Testis (tissue), 5 donors: ENCODE results near the gene PRND. TPM values are rescaled to one million over a fixed set of nuclear protein-coding genes. Genes with fewer than 3 reads are reported as not detected.
A peak's percentile ranks its signal among the peaks of the same experiment; 100 is the strongest.

ENCODE experiments used
- DNase-seq: peaks from one replicate; pipeline ENCODE4 v3.0.0-alpha.2; 2019
- H3K27ac ChIP-seq, 2 donors: fragments of 200-600 bp; sonication (generic); one replicate each; pipeline ENCODE4 v1.5.1; 2019
- H3K27me3 ChIP-seq: fragments of 200-600 bp; sonication (generic); one replicate; pipeline ENCODE4 v1.5.1; 2019
- H3K36me3 ChIP-seq: fragments of 200-600 bp; sonication (generic); one replicate; pipeline ENCODE4 v1.5.1; 2017; ENCODE audit warnings: low read depth; ENCODE audit errors: missing control alignments
- H3K4me1 ChIP-seq: fragments of 200-600 bp; sonication (generic); one replicate; pipeline ENCODE4 v1.5.1; 2019
- H3K4me3 ChIP-seq, 2 donors: fragments of 200-600 bp; sonication (generic); one replicate each; pipeline ENCODE4 v1.5.1; 2017 to 2019
- H3K9me3 ChIP-seq: fragments of 200-600 bp; sonication (generic); one replicate; pipeline ENCODE4 v1.5.1; 2017
- CTCF ChIP-seq, 3 experiments: fragments of 450-650 bp in 2 of 3; fragments of 200-600 bp in 1 of 3; sonication (generic) in 1 of 3; IDR thresholded peaks; one replicate each; pipeline ENCODE4 v1.5.1; 2016 to 2019; ENCODE audit warnings: antibody characterized with exemption in 3 of 3, mild to moderate bottlenecking in 2 of 3, moderate library complexity in 1 of 3
- POLR2A ChIP-seq: fragments of 450-650 bp; IDR thresholded peaks from one replicate; pipeline ENCODE4 v1.6.1; 2017; ENCODE audit warnings: antibody characterized with exemption, mild to moderate bottlenecking, moderate library complexity
- WGBS, 2 donors: methylation state at CpG; one replicate each; pipeline ENCODE4 v1.1.5; 2018; 5-methylcytosine and 5-hydroxymethylcytosine counted together
- intact Hi-C: fragments of 100-400 bp; cut with DNase I; formaldehyde crosslinking; loops from one replicate; pipeline ENCODE4 v1.15.1; 2023; ENCODE audit warnings: low total_unique reads
- long read RNA-seq, 2 donors: transcript quantifications; one replicate each; lab custom pipeline, GENCODE V29; 2026
- polyA plus RNA-seq: library from polyadenylated mRNA; stranded (reverse); fragments of 350-450 nt; fragmentation: Illumina TruSeq; extraction: RNeasy Lipid Tissue Mini Kit (QIAGEN cat#74804); gene quantifications from one replicate; pipeline ENCODE4 v1.2.3, GENCODE V29; 2014; ENCODE audit warnings: low read depth, low replicate concordance; ENCODE audit not compliant: insufficient read depth
- total RNA-seq, 2 donors: library from RNA; depleted of rRNA; stranded (reverse); fragments of >200 nt; gene quantifications; one replicate each; pipeline ENCODE4 v1.2.3, GENCODE V29; 2016

The PRND gene
- 100 to 1,000 TPM; 431 to 729 TPM for total RNA-seq
- 147 TPM for polyA plus RNA-seq
- long read RNA-seq, donor 1, transcript PRND-201 (2 exons, 3,980 nt), result major isoform, 76 of 76 reads
- long read RNA-seq, donor 1, partial matches to known transcripts, result 0 of 76 reads
- long read RNA-seq, donor 1, other reads (novel, unspliced or antisense), result 0 of 76 reads
- long read RNA-seq, donor 2, transcript PRND-201 (2 exons, 3,980 nt), result major isoform, 24 of 24 reads
- long read RNA-seq, donor 2, partial matches to known transcripts, result 0 of 24 reads
- long read RNA-seq, donor 2, other reads (novel, unspliced or antisense), result 0 of 24 reads

DNA sequence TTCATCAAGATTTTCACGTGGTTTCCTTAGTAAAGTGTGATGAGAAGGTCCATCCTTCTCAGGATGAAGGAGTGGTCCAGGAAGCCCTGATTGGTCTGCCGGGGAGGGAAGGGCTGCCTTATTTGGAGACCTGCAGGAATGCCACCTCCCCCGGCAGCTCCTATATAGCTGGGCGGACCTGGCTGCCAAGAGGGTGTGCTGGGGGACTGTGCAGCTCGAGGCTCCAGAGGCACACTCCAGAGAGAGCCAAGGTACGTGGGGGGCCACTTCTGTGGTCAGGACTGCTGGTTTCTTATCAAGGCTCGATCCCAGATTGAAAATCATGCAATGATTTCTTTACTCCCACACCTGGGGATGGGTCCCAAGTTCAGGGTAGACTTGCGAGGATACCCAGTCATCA is at the start of gene PRND:
TSS of gene PRND (plus strand) at position 191 of the 400 bp plus-strand sequence. CDS start 2,643 bp downstream, outside the sequence.
- Histone ChIP-seq H3K27ac (peak within 1 kb of the TSS; percentile 58 to 85), H3K4me3 (peak within 1 kb of the TSS; percentile 10 to 60), H3K4me1 (peaks cover 23% of the 10 kb centered on the region), H3K27me3 (no peaks in the 10 kb centered on the region), H3K36me3 (no peaks in the 10 kb centered on the region), H3K9me3 (no peaks in the 10 kb centered on the region)
- no peak for TF ChIP-seq POLR2A
- no peak for TF ChIP-seq CTCF (IDR thresholded peaks at IDR 0.05)
- WGBS, 2 donors, result 56 to 65% methylated on average over 8 of the region's 8 CpGs
- peak; percentile 91 for DNase-seq
- intact Hi-C loops, result loop anchor here (5.0 kb wide), 1 partner anchor 109 kb away; no protein-coding TSS in a partner anchor

DNA sequence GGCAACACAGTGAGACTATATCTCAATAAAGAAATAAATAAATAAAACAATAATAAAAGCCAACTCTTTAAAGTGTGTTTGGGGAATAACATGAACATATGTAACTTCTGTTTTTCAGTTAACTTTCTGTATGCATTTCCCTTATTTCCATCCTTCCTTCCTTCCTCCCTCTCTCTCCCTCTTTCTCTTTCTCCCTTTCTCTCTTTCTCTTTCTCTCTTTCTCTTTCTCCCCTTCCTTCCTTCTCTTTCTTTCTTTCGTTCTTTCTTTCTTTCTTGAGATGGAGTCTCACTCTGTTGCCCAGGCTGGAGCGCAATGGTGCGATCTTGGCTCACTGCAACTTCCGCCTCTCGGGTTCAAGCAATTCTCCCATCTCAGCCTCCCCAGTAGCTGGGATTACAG is 48.8 kb upstream of the PRND start:
- WGBS, 2 donors, result 92 to 95% methylated on average over 5 of the region's 5 CpGs
- Histone ChIP-seq H3K27me3 (no peaks in the 10 kb centered on the region), H3K27ac (no peak overlapping the region), H3K4me3 (no peak overlapping the region), H3K9me3 (no peaks in the 10 kb centered on the region), H3K36me3 (no peaks in the 10 kb centered on the region), H3K4me1 (no peaks in the 10 kb centered on the region)
- no peak for DNase-seq
- intact Hi-C loops, result no loop called here
- TF ChIP-seq CTCF (IDR thresholded peaks at IDR 0.05), result no peak
- no peak for TF ChIP-seq POLR2A

GRCh38 chr20:4673371-4674001 is 48.2 kb upstream of the PRND start:
- Histone ChIP-seq H3K4me3 (no peak overlapping the region), H3K36me3 (no peaks in the 10 kb centered on the region), H3K27me3 (no peaks in the 10 kb centered on the region), H3K27ac (no peak overlapping the region), H3K4me1 (no peaks in the 10 kb centered on the region), H3K9me3 (no peaks in the 10 kb centered on the region)
- no peak for DNase-seq
- TF ChIP-seq POLR2A, result no peak
- TF ChIP-seq CTCF (IDR thresholded peaks at IDR 0.05), result no peak
- intact Hi-C loops, result no loop called here
- WGBS, 2 donors, result 64 to 68% methylated on average over 5 of the region's 5 CpGs

GRCh38 chr20:4674672-4675071 is 47.0 kb upstream of the PRND start:
- Histone ChIP-seq H3K4me3 (no peak overlapping the region), H3K27me3 (no peaks in the 10 kb centered on the region), H3K36me3 (no peaks in the 10 kb centered on the region), H3K27ac (no peak overlapping the region), H3K9me3 (no peaks in the 10 kb centered on the region), H3K4me1 (no peaks in the 10 kb centered on the region)
- DNase-seq, result no peak
- TF ChIP-seq CTCF (IDR thresholded peaks at IDR 0.05) (no peak), POLR2A (no peak)
- intact Hi-C loops, result no loop called here
